Gastrocnemius medialis (tissue), 4 donors: Measurements from ENCODE around the gene CABP7.

Experiments
- POLR2A ChIP-seq, 2 donors: fragments of 450-650 bp; IDR thresholded peaks; one replicate each; pipeline ENCODE4 v1.6.1; 2017; ENCODE audit warnings: antibody characterized with exemption in 2 of 2, mild to moderate bottlenecking in 2 of 2, moderate library complexity in 2 of 2
- TF ChIP-seq, protein P1 (sequence below), 5 experiments: fragments of 450-650 bp in 3 of 5; fragments of 200-600 bp in 2 of 5; sonication (generic) in 2 of 5; IDR thresholded peaks in 4 of 5; conservative IDR thresholded peaks in 1 of 5; 1 replicate in 4 of 5; 2 replicates in 1 of 5; pipeline ENCODE4 v1.5.1; 2016 to 2019; ENCODE audit warnings: antibody characterized with exemption in 5 of 5, mild to moderate bottlenecking in 3 of 5, moderate library complexity in 3 of 5

DNA sequence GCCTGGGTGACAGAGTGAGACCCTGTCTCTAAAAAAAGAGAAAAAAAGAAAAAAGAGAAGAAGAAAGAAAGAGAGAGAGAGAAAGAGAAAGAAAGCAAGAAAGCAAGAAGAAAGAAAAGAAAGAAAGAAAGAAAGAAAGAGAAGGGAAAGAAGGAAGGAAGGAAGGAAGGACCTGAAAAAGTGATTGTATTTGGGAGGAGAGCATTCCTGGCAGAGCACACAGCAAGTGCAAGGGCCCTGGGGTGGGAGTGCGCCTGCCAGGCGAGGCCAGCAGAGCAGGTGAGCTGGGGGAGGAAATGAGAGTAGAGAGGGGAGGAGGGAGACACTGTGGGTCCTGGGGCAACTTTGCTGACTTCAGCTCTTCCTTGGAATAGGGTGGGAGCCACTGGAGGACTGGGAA is 7.7 kb upstream of the CABP7 start:
- TF ChIP-seq POLR2A (IDR thresholded peaks at IDR 0.05): no peak
- TF ChIP-seq, protein P1, sequence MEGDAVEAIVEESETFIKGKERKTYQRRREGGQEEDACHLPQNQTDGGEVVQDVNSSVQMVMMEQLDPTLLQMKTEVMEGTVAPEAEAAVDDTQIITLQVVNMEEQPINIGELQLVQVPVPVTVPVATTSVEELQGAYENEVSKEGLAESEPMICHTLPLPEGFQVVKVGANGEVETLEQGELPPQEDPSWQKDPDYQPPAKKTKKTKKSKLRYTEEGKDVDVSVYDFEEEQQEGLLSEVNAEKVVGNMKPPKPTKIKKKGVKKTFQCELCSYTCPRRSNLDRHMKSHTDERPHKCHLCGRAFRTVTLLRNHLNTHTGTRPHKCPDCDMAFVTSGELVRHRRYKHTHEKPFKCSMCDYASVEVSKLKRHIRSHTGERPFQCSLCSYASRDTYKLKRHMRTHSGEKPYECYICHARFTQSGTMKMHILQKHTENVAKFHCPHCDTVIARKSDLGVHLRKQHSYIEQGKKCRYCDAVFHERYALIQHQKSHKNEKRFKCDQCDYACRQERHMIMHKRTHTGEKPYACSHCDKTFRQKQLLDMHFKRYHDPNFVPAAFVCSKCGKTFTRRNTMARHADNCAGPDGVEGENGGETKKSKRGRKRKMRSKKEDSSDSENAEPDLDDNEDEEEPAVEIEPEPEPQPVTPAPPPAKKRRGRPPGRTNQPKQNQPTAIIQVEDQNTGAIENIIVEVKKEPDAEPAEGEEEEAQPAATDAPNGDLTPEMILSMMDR (IDR thresholded peaks at IDR 0.05 in 4 of 5, conservative IDR thresholded peaks at IDR 0.05 in 1 of 5): no peak
